ENCODE results near the gene MID1.
A peak's percentile ranks its signal among the peaks of the same experiment; 100 is the strongest.

Gene MID1

DNA sequence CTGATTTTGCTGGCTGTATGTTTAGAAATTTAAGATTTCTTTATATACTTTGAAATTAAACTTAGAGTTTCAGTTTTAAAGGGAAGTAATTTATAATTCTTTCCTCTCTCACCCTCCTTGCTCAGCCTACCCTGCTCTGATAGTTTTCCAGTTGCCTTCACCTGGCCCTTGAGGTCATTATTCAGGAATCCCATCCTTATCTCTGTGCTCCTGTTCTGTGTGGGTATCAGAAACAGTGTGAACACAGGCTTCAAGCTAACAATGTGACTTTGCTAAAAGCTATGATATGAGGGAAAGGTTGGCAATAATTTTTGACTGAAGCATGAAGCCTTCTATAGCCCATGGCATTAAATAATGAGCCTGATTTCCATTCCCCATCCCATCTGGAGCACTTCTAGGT is 128.1 kb downstream of the MID1 start:
- peaks cover 0 to 6% of the 10 kb centered on the region in 2 experiments for H3K4me1 ChIP-seq (ENCODE audit: control insufficient read depth in 1 of 2, insufficient read depth in 2 of 2, low read length in 2 of 2)
- H2BK120ac ChIP-seq (ENCODE audit: insufficient read depth, low read length, poor library complexity), result no peak overlapping the region
- H2BK5ac ChIP-seq (ENCODE audit: low read depth, low read length, poor library complexity), result no peak overlapping the region
- H3K4me3 ChIP-seq (ENCODE audit: low read depth, low read length), result no peak overlapping the region
- H2BK12ac ChIP-seq (ENCODE audit: low read length), result no peak overlapping the region
- H3K9me3 ChIP-seq (ENCODE audit: insufficient read depth, low read depth, low read length), result no peaks in the 10 kb centered on the region
- no peak overlapping the region for H2AFZ ChIP-seq (ENCODE audit: insufficient read depth, low read length, poor library complexity)
- H3K4ac ChIP-seq (ENCODE audit: low read depth, low read length), result no peak overlapping the region
- peak in 1 of 2 donors; percentile 81 for DNase-seq
- H3K4me2 ChIP-seq (ENCODE audit: low read length), result no peak overlapping the region
- H3K36me3 ChIP-seq (ENCODE audit: control insufficient read depth in 1 of 2, insufficient read depth in 2 of 2, low read length in 2 of 2), result peaks cover 8 to 10% of the 10 kb centered on the region in 2 experiments
- no peak overlapping the region for H3K18ac ChIP-seq (ENCODE audit: low read length)
- no peak overlapping the region for H3K14ac ChIP-seq (ENCODE audit: low read length)
- H3K79me1 ChIP-seq (ENCODE audit: low read length), result no peaks in the 10 kb centered on the region
- H3K23ac ChIP-seq (ENCODE audit: low read length), result no peak overlapping the region
- H4K12ac ChIP-seq (ENCODE audit: low read depth, low read length), result no peak overlapping the region
- H4K91ac ChIP-seq (ENCODE audit: low read depth, low read length), result no peak overlapping the region
- H4K8ac ChIP-seq (ENCODE audit: low read depth, low read length), result no peak overlapping the region
- H2AK5ac ChIP-seq (ENCODE audit: low read length), result no peak overlapping the region
- H3K9ac ChIP-seq (ENCODE audit: low read length), result no peak overlapping the region
- no peaks in the 10 kb centered on the region for H3K27me3 ChIP-seq (ENCODE audit: insufficient read depth, low read length)
- no peak overlapping the region for H3K27ac ChIP-seq (ENCODE audit: low read depth, low read length)
- no peaks in the 10 kb centered on the region for H3K79me2 ChIP-seq (ENCODE audit: control insufficient read depth, insufficient read depth, low read length, poor library complexity)

GRCh38 chrX:10486373-10486772 is 134.0 kb downstream of the MID1 start:
- WGBS (ENCODE audit: extremely low coverage, insufficient coverage, insufficient read length), result no CpG with 5 or more reads among the region's 3 CpGs
- Histone ChIP-seq H2BK120ac (ENCODE audit: insufficient read depth, low read length, poor library complexity) (no peak overlapping the region), H3K9me3 (ENCODE audit: insufficient read depth, low read depth, low read length) (no peaks in the 10 kb centered on the region), H4K91ac (ENCODE audit: low read depth, low read length) (no peak overlapping the region), H3K9ac (ENCODE audit: low read length) (no peak overlapping the region), H2AK5ac (ENCODE audit: low read length) (no peak overlapping the region), H3K27me3 (ENCODE audit: insufficient read depth, low read length) (no peaks in the 10 kb centered on the region), H3K4me1 (ENCODE audit: control insufficient read depth in 1 of 2, insufficient read depth in 2 of 2, low read length in 2 of 2) (peaks cover 4 to 5% of the 10 kb centered on the region in 2 experiments), H2BK12ac (ENCODE audit: low read length) (no peak overlapping the region), H3K23ac (ENCODE audit: low read length) (no peak overlapping the region), H4K8ac (ENCODE audit: low read depth, low read length) (no peak overlapping the region), H3K79me1 (ENCODE audit: low read length) (no peaks in the 10 kb centered on the region), H3K4me3 (ENCODE audit: low read depth, low read length) (no peak overlapping the region), H3K36me3 (ENCODE audit: control insufficient read depth in 1 of 2, insufficient read depth in 2 of 2, low read length in 2 of 2) (peaks cover 8 to 11% of the 10 kb centered on the region in 2 experiments), H3K27ac (ENCODE audit: low read depth, low read length) (no peak overlapping the region), H2BK5ac (ENCODE audit: low read depth, low read length, poor library complexity) (no peak overlapping the region), H3K4me2 (ENCODE audit: low read length) (no peak overlapping the region), H2AFZ (ENCODE audit: insufficient read depth, low read length, poor library complexity) (no peak overlapping the region), H4K12ac (ENCODE audit: low read depth, low read length) (no peak overlapping the region), H3K4ac (ENCODE audit: low read depth, low read length) (no peak overlapping the region), H3K14ac (ENCODE audit: low read length) (no peak overlapping the region), H3K18ac (ENCODE audit: low read length) (no peak overlapping the region), H3K79me2 (ENCODE audit: control insufficient read depth, insufficient read depth, low read length, poor library complexity) (no peaks in the 10 kb centered on the region)
- DNase-seq, result peak in 1 of 2 donors; percentile 84

DNA sequence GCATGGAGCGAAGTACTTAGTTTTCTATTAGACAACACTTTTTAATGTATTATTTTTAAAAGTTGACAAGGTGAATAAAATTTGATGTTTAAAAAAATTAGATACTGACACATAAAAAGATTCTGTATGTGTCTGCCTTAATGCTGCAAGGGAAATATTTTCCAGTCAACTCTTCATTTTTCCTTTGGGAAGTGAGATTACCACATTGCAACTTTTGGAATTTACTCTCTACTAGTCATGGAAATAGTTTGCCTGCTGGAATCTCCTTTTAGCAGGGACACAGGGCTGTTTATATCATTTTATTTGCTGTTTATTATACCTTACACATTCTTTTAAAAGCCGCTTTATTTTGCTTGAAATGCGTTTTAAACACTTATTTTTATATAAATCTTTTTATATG is 135.1 kb downstream of the MID1 start:
- Histone ChIP-seq H4K91ac (ENCODE audit: low read depth, low read length) (no peak overlapping the region), H3K79me2 (ENCODE audit: control insufficient read depth, insufficient read depth, low read length, poor library complexity) (no peaks in the 10 kb centered on the region), H2BK5ac (ENCODE audit: low read depth, low read length, poor library complexity) (no peak overlapping the region), H4K12ac (ENCODE audit: low read depth, low read length) (no peak overlapping the region), H2AK5ac (ENCODE audit: low read length) (no peak overlapping the region), H3K4me2 (ENCODE audit: low read length) (no peak overlapping the region), H3K4ac (ENCODE audit: low read depth, low read length) (no peak overlapping the region), H3K14ac (ENCODE audit: low read length) (no peak overlapping the region), H3K27ac (ENCODE audit: low read depth, low read length) (no peak overlapping the region), H4K8ac (ENCODE audit: low read depth, low read length) (no peak overlapping the region), H3K27me3 (ENCODE audit: insufficient read depth, low read length) (no peaks in the 10 kb centered on the region), H2AFZ (ENCODE audit: insufficient read depth, low read length, poor library complexity) (no peak overlapping the region), H3K4me3 (ENCODE audit: low read depth, low read length) (no peak overlapping the region), H3K36me3 (ENCODE audit: control insufficient read depth in 1 of 2, insufficient read depth in 2 of 2, low read length in 2 of 2) (peaks cover 9 to 10% of the 10 kb centered on the region in 2 experiments), H3K79me1 (ENCODE audit: low read length) (no peaks in the 10 kb centered on the region), H3K23ac (ENCODE audit: low read length) (no peak overlapping the region), H3K4me1 (ENCODE audit: control insufficient read depth in 1 of 2, insufficient read depth in 2 of 2, low read length in 2 of 2) (peaks cover 4 to 5% of the 10 kb centered on the region in 2 experiments), H2BK120ac (ENCODE audit: insufficient read depth, low read length, poor library complexity) (no peak overlapping the region), H3K9ac (ENCODE audit: low read length) (no peak overlapping the region), H3K18ac (ENCODE audit: low read length) (no peak overlapping the region), H2BK12ac (ENCODE audit: low read length) (no peak overlapping the region), H3K9me3 (ENCODE audit: insufficient read depth, low read depth, low read length) (no peaks in the 10 kb centered on the region)
- DNase-seq, result peak in 1 of 2 donors; percentile 74
- WGBS (ENCODE audit: extremely low coverage, insufficient coverage, insufficient read length), result no CpG with 5 or more reads among the region's 3 CpGs

DNA sequence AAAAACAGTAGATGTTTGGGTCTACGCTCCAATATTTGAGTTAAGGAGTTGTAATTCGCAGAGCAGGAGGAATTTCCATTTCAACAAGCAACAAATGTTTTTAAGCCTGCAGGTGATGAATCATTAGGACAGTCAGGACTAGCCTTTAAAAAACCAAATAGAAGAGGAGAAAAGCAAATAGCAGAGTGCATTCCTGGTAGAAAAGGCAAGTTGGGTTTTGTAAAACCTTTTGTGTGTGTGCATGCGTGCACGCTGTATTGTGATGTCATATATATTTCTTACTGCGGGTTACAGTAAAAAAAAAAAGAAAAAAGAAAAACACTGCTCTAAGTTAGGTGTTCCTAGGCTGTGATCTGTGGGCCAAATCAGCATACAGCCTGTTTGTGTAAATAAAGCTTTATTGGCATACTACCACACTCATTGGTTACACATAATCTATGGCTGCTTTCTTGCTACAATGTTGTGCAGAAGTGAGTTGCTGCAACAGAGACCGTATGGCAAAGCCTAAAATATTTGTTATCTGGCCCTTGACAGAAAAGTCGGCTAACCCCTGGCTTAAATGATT is 135.6 kb downstream of the MID1 start:
- no peak overlapping the region for H3K27ac ChIP-seq (ENCODE audit: low read depth, low read length)
- H2BK5ac ChIP-seq (ENCODE audit: low read depth, low read length, poor library complexity), result no peak overlapping the region
- H4K91ac ChIP-seq (ENCODE audit: low read depth, low read length), result no peak overlapping the region
- H3K23ac ChIP-seq (ENCODE audit: low read length), result no peak overlapping the region
- H3K4me3 ChIP-seq (ENCODE audit: low read depth, low read length), result no peak overlapping the region
- H4K12ac ChIP-seq (ENCODE audit: low read depth, low read length), result no peak overlapping the region
- H3K9me3 ChIP-seq (ENCODE audit: insufficient read depth, low read depth, low read length), result no peaks in the 10 kb centered on the region
- no peak overlapping the region for H3K9ac ChIP-seq (ENCODE audit: low read length)
- no peak overlapping the region for H2BK12ac ChIP-seq (ENCODE audit: low read length)
- H3K4ac ChIP-seq (ENCODE audit: low read depth, low read length), result no peak overlapping the region
- no peak overlapping the region for H3K14ac ChIP-seq (ENCODE audit: low read length)
- H3K79me2 ChIP-seq (ENCODE audit: control insufficient read depth, insufficient read depth, low read length, poor library complexity), result no peaks in the 10 kb centered on the region
- H3K4me2 ChIP-seq (ENCODE audit: low read length), result no peak overlapping the region
- no peaks in the 10 kb centered on the region for H3K27me3 ChIP-seq (ENCODE audit: insufficient read depth, low read length)
- no peak overlapping the region for H4K8ac ChIP-seq (ENCODE audit: low read depth, low read length)
- peaks cover 4 to 5% of the 10 kb centered on the region in 2 experiments for H3K4me1 ChIP-seq (ENCODE audit: control insufficient read depth in 1 of 2, insufficient read depth in 2 of 2, low read length in 2 of 2)
- H3K36me3 ChIP-seq (ENCODE audit: control insufficient read depth in 1 of 2, insufficient read depth in 2 of 2, low read length in 2 of 2), result peaks cover 9 to 15% of the 10 kb centered on the region in 2 experiments
- no CpG with 5 or more reads among the region's 7 CpGs for whole genome bisulfite sequencing (ENCODE audit: extremely low coverage, insufficient coverage, insufficient read length)
- no peak overlapping the region for H2AK5ac ChIP-seq (ENCODE audit: low read length)
- no peak overlapping the region for H3K18ac ChIP-seq (ENCODE audit: low read length)
- H3K79me1 ChIP-seq (ENCODE audit: low read length), result no peaks in the 10 kb centered on the region
- H2AFZ ChIP-seq (ENCODE audit: insufficient read depth, low read length, poor library complexity), result no peak overlapping the region
- DNase-seq, result peak in 1 of 2 donors; percentile 69
- H2BK120ac ChIP-seq (ENCODE audit: insufficient read depth, low read length, poor library complexity), result no peak overlapping the region

Data from trophoblast cell (in vitro differentiated cells and primary cell).